Activated CD8-positive, alpha-beta memory T cell treated with anti-CD3 and anti-CD28 coated beads, Interleukin-2, amount 50 U/mL, for 4 hours (primary cell): ENCODE data around the gene ASB13.

Source experiments
- DNase-seq: peaks from one replicate; pipeline ENCODE4 v3.0.0-alpha.2; 2020

Gene ASB13

GRCh38 chr10:5668429-5668828 lies 2.0 kb upstream of the ASB13 start:
- DNase-seq: no peak

GRCh38 chr10:5666841-5667630 lies 641 bp upstream of the ASB13 start:
- DNase-seq: no peak

- DNase-seq: no peak
Observed at GRCh38 chr10:5665373-5666007, 905 bp downstream of the ASB13 start.

GRCh38 chr10:5663692-5664427 lies 2.5 kb downstream of the ASB13 start:
- DNase-seq: no peak

- DNase-seq: no peak
Observed at GRCh38 chr10:5662708-5663579, 3.5 kb downstream of the ASB13 start.

- DNase-seq: no peak
Observed at GRCh38 chr10:5661043-5661442, 5.4 kb downstream of the ASB13 start.

GRCh38 chr10:5659702-5660528 lies 6.5 kb downstream of the ASB13 start:
- DNase-seq: no peak

GRCh38 chr10:5658871-5659618 lies 7.3 kb downstream of the ASB13 start:
- no peak for DNase-seq

- no peak for DNase-seq
Observed at GRCh38 chr10:5656737-5657579, 9.4 kb downstream of the ASB13 start.

GRCh38 chr10:5655121-5655520 lies 11.3 kb downstream of the ASB13 start:
- DNase-seq: no peak

- DNase-seq: no peak
Observed at GRCh38 chr10:5654218-5654755, 12.1 kb downstream of the ASB13 start.

GRCh38 chr10:5652746-5653145 lies 13.6 kb downstream of the ASB13 start:
- no peak for DNase-seq

GRCh38 chr10:5651388-5651764 lies 15.0 kb downstream of the ASB13 start:
- no peak for DNase-seq

- no peak for DNase-seq
Observed at GRCh38 chr10:5650664-5651387, 15.6 kb downstream of the ASB13 start.

GRCh38 chr10:5649746-5650145 lies 16.6 kb downstream of the ASB13 start:
- no peak for DNase-seq

GRCh38 chr10:5648494-5649457 lies 17.6 kb downstream of the ASB13 start:
- no peak for DNase-seq

- DNase-seq: no peak
Observed at GRCh38 chr10:5647507-5648240, 18.7 kb downstream of the ASB13 start.
